ENCODE data around the gene JMJD7.
A peak's percentile ranks its signal among the peaks of the same experiment; 100 is the strongest.

Gene JMJD7

GRCh38 chr15:41847206-41847605, 19.3 kb downstream of the JMJD7 start:
- DNase-seq (ENCODE audit: low spot score) = no peak

- DNase-seq (ENCODE audit: low spot score) = no peak
These were observed 20.1 kb downstream of the JMJD7 start for GRCh38 chr15:41847981-41848380.

GRCh38 chr15:41848631-41849030, 20.7 kb downstream of the JMJD7 start:
- DNase-seq (ENCODE audit: low spot score) = no peak

GRCh38 chr15:41849204-41849603, 21.3 kb downstream of the JMJD7 start:
- no peak for DNase-seq (ENCODE audit: low spot score)

- no peak for DNase-seq (ENCODE audit: low spot score)
These were observed 22.0 kb downstream of the JMJD7 start for GRCh38 chr15:41849861-41850260.

- DNase-seq (ENCODE audit: low spot score) = no peak
These were observed 22.7 kb downstream of the JMJD7 start for GRCh38 chr15:41850482-41851166.

GRCh38 chr15:41851167-41851523, 23.3 kb downstream of the JMJD7 start:
- no peak for DNase-seq (ENCODE audit: low spot score)

GRCh38 chr15:41851755-41852370, 24.0 kb downstream of the JMJD7 start:
- peak; percentile 30 for DNase-seq (ENCODE audit: low spot score)

- no peak for DNase-seq (ENCODE audit: low spot score)
These were observed 25.1 kb downstream of the JMJD7 start for GRCh38 chr15:41852736-41853590.

GRCh38 chr15:41853831-41854230, 25.9 kb downstream of the JMJD7 start:
- DNase-seq (ENCODE audit: low spot score) = no peak

- DNase-seq (ENCODE audit: low spot score) = no peak
These were observed 26.6 kb downstream of the JMJD7 start for GRCh38 chr15:41854443-41854842.

GRCh38 chr15:41855261-41855961, 27.5 kb downstream of the JMJD7 start:
- no peak for DNase-seq (ENCODE audit: low spot score)

GRCh38 chr15:41856262-41856661, 28.4 kb downstream of the JMJD7 start:
- DNase-seq (ENCODE audit: low spot score) = no peak

- DNase-seq (ENCODE audit: low spot score) = no peak
These were observed 28.8 kb downstream of the JMJD7 start for GRCh38 chr15:41856716-41857115.

- DNase-seq (ENCODE audit: low spot score) = no peak
These were observed 29.4 kb downstream of the JMJD7 start for GRCh38 chr15:41857316-41857715.

- DNase-seq (ENCODE audit: low spot score) = no peak
These were observed 30.9 kb downstream of the JMJD7 start for GRCh38 chr15:41858756-41859155.

- DNase-seq (ENCODE audit: low spot score) = no peak
These were observed 32.3 kb downstream of the JMJD7 start for GRCh38 chr15:41860049-41860828.

GRCh38 chr15:41861736-41862356, 34.0 kb downstream of the JMJD7 start:
- no peak for DNase-seq (ENCODE audit: low spot score)

GRCh38 chr15:41862515-41863116, 34.7 kb downstream of the JMJD7 start:
- DNase-seq (ENCODE audit: low spot score) = no peak

GRCh38 chr15:41865490-41866055, 37.7 kb downstream of the JMJD7 start:
- no peak for DNase-seq (ENCODE audit: low spot score)

Data from NAMALWA (cell line).